HG02852 (cell line): Measurements from ENCODE around the gene KCTD19.
A peak's percentile ranks its signal among the peaks of the same experiment; 100 is the strongest.

ENCODE experiments used
- ATAC-seq: cut with Tn5 transposase; IDR thresholded peaks from one replicate; pipeline ENCODE4 v1.9.1; 2021; ENCODE audit warnings: mild to moderate bottlenecking, moderate library complexity; ENCODE audit not compliant: unreplicated experiment

The KCTD19 gene

DNA sequence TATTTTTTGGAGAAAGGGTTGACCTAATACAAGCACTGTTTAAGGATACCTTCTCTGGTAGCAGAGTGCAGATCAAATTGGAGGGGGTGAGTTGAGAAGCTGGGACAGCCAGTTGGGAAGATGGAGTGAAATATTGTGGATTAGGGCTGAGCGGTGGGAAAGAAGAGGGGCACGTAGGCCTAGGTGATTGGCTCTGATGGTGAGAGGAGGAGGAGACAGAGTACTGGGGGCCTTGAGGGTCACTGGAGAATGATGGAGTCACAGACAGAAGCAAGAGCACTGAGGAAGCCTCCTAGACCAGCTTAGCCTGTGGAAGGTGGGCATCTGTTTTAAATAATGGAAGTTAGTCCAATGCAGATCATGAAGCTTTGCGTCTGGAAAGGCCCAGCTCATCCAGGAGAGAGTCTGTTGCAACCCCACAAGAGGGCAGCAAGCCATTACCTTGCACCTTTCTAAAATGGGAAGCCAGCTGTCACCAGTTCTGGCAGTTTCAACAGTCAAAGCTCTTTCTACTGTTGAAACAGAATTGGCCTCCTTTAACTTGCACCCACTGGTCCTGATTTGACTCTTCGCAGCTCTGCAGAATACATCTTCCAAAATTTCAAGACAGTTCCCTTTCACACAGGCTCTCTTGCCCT, 66.0 kb downstream of the KCTD19 start:
- ATAC-seq = no peak

- ATAC-seq = no peak
These were observed 66.8 kb downstream of the KCTD19 start for GRCh38 chr16:67259705-67260104.

DNA sequence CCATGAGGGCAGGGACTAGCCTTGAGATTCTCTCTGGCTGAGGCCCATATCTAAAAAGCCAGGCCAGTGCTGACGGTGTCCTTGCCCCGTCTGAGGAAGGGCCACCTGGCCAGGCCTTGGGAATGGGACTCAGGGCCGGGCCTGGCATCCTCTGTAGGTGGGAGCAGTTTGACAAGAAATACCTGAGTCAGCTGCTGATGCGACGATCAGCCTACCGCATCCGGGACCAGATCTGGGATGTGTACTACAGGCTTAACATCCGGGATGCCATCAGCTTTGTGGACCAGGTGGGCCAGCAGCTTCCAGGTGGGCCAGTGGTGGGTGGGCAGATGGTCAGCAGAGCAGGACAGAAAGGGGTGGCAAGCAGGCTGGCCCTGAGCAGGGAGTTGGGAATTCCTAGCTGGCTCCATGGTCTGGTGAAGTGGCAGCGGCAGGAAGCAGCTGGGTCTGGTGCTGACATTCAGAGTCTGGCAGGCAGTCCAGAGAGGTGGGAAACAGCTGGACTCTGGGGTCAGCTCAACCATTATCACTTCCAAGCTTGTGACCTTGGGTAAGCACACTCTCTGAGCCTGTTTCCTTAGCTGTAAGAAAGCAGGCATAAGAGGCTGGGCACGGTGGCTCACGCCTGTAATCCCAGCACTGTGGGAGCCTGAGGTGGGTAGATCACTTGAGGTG, 68.2 kb downstream of the KCTD19 start:
- no peak for ATAC-seq

DNA sequence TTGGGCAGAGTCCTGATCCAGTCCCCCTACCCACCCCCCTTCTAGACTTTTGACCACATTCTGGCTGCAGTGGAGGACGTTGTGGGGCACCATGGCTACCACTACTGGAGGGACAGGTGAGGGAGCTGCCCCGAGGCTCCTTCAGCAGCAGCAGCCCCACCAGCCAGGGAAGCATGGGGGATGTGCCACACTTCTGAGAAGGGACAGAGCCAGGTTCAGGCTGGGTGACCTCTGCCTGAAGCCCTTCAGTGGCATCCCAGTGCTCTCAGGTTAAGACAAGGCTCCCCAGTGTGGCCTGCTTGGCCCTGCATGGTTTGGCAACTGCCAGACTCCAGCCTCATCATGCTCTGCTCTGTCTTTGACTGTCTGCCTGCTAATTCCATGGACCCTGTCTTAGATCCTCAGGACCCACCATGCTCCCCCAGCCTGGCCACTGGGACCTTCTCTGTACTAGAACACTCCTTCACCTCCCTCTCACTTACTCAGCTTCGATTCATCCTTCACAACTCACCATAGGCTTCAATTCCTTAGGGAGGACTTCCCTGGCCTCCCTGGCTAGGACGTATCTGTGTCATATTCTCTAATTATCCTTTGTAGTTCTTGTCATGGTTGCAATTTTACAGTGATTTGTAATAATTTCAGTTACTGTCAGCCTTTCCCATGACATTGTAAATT, 68.9 kb downstream of the KCTD19 start:
- no peak for ATAC-seq

- ATAC-seq = no peak
These were observed 69.8 kb downstream of the KCTD19 start for GRCh38 chr16:67256701-67257230.

DNA sequence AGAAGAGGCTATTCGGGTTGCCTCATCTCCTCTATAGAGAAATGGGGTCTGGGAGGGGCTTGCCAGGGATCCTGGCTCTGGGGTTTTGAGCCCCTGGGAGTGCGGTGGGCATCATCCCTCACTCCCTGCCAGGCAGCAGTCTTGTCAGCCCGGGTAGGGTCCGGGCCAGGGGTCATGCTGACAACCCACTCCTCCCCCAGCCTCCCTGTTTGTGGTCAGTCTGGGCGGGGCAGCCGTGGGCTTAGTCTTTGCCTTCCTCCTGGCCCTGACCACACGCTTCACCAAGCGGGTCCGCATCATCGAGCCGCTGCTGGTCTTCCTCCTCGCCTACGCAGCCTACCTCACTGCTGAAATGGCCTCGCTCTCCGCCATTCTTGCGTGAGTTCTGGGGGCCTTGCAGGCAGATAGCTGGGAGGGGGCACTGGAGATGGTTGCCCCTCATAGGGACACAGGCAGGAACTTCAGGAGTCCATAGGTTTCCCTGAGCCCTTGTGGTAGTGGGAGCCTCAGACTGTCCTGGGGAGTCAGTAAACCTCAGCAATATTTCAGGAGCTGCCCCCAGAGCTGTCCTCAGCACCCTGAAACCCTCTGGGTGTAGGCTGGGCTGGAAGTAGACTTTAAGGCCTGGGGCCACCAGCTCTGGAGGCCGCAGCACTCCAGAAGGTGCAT, 70.9 kb downstream of the KCTD19 start:
- no peak for ATAC-seq

GRCh38 chr16:67254801-67255552, 71.6 kb downstream of the KCTD19 start:
- no peak for ATAC-seq

DNA sequence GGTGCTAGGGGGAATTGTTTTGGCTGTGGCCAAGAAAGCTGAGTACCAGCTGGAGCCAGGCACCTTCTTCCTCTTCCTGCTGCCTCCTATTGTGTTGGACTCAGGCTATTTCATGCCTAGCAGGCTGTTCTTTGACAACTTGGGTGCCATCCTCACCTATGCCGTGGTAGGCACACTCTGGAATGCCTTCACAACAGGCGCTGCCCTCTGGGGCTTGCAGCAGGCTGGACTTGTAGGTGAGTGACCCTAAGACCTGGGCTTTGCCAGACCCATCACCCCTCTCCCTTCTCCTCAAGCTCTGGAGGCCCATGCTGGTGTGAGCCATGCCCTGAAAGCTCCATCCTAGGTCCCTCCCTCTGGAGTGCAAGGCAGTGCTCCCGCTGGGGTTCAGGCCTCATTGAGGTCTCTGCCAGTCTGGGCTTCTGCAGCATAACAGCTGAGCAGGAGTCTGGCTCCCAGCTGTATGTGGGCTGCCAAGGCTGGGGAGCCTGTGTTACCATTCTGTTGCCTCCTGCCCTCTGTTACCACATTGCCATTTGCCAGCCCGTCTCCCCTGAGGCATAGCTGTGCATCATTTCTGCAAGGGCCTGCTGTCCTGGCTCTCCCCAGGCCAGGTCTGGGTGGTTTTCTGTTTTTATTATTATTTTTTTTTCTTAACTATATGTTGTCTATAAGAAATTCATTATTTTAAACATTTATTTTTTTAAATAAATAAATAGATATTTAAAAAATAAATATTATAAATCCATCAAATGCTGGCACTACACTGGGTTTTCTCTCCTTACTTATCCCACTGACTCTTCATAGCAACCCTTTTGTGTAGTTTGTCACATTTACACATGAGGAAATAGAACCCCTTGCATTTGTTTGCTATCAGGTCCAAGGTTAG, 73.7 kb downstream of the KCTD19 start:
- no peak for ATAC-seq

- ATAC-seq = no peak
These were observed 76.6 kb downstream of the KCTD19 start for GRCh38 chr16:67250045-67250327.

- no peak for ATAC-seq
These were observed 77.1 kb downstream of the KCTD19 start for GRCh38 chr16:67249178-67250044.

GRCh38 chr16:67248401-67249177, 78.0 kb downstream of the KCTD19 start, which contains the start of gene SLC9A5:
SLC9A5 (plus strand) TSS chr16:67248979; CDS start chr16:67249015, 36 bp downstream.
- ATAC-seq = no peak

- ATAC-seq = no peak
These were observed 78.5 kb downstream of the KCTD19 start for GRCh38 chr16:67248073-67248400.

- peak; percentile 43 for ATAC-seq
These were observed 79.1 kb downstream of the KCTD19 start, which contains the start of gene FHOD1 for GRCh38 chr16:67247192-67248072. FHOD1 (minus strand) TSS chr16:67247481; CDS start chr16:67247410, 71 bp downstream.

- peak; percentile 14 for ATAC-seq
These were observed 79.8 kb downstream of the KCTD19 start for GRCh38 chr16:67246756-67247191.

- ATAC-seq = peak; percentile 21
These were observed 80.3 kb downstream of the KCTD19 start for GRCh38 chr16:67246081-67246755.

DNA sequence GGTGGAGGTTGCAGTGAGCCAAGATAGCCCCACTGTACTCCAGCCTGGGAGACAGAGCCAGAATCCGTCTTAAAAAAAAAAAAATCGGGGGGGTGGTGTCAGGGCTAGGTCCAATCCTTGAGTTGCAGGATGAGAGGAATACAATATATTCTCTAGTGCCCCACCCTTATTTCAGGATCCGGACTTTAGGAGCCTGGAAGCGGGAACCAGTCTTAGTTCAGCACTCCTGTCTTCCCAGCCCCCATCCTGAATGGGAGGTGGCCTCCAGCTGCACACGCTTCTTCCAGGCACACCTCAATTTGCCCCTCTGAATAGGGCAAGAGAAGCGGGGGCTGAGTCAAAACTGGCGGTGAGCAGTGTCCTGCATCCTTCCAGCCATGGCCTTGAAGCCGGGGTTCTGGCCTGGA, 80.9 kb downstream of the KCTD19 start:
- no peak for ATAC-seq
